SHP77 (cell line): ENCODE results near the gene LOX.

ENCODE experiments used
- DNase-seq, 2 experiments: peaks; one replicate each; lab custom pipeline; 2025; lab: John Stamatoyannopoulos, UW

LOX gene, protein sequence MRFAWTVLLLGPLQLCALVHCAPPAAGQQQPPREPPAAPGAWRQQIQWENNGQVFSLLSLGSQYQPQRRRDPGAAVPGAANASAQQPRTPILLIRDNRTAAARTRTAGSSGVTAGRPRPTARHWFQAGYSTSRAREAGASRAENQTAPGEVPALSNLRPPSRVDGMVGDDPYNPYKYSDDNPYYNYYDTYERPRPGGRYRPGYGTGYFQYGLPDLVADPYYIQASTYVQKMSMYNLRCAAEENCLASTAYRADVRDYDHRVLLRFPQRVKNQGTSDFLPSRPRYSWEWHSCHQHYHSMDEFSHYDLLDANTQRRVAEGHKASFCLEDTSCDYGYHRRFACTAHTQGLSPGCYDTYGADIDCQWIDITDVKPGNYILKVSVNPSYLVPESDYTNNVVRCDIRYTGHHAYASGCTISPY

GRCh38 chr5:122078116-122079110, at the start of gene LOX:
LOX (minus strand) TSS chr5:122078259; CDS start chr5:122077985, 274 bp downstream.
- DNase-seq, result peak; percentile 42 to 55

DNA sequence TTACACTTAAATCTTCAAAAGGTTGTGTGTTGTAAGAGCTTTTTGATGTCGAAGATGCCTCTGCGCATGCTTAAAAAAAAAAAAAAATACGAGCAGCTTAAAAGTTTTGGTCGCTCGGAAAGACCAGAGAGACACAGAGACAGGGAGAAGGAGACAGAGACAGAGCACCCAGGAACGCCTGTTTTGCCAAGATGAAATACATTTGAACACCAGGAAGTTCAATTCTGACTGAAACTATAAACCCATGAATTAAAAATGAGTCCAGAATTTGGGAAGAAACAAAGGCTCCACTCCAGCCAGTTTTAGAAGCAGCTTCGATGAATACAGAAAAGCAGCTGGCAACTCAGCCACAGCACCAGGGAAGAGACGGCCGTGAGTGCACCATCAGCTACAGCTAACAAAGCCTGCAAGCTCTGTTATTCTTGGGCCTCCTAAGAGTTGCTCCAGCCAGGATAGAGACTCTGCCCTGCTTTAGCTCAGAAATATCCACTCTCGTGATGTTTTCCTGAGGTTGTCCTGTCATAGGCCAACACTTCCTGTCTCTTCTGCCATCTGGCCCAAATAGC, 48.8 kb upstream of the LOX start:
- no peak for DNase-seq

DNA sequence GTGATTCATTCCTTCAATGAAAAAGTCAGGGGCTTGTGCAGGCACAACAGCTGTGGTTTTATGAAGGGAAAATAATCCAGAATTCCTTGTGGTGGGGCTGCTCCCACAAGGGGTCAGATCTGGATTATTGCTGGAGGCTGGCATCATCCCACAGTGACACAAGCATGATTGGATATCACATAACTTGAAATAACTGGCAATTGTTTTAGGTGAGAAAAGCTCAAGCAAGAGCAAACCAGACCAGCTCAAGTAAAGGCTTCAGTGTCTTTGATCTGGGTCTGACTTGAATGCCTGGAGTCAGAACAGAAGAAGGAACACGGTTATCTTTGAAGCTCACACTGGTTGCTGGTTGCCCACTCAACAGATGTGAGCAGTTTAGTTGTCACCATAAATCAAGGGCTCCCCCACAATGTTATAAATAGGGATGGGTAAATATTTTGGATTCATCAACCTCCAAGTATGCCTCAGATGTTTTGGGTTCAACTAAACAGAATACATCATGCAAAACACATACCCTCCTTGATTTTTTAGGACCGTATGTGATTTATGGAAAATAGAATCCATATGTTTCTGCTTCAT, 48.2 kb upstream of the LOX start:
- no peak for DNase-seq

DNA sequence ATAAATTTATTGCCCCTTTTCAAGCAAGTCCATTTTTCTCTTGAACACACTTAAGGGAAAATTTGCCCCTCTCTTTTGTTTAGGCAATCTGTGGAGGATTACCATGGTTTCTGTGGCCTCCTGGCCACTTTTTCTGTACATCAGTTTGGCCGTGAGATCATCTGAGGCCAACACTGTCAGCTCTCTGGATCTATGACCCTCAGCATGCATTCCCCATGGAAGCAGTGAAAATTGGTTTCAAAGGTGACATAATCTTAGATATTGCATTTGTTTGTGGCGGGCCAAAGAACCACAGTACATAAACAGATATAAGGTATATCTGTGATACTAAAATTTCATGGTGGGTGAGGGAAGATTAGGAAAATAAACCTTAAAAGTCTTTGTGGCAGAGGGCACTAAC, 46.7 kb upstream of the LOX start:
- DNase-seq, result no peak

GRCh38 chr5:122121479-122122465, 43.7 kb upstream of the LOX start:
- peak in 1 of 2 experiments; percentile 20 for DNase-seq

DNA sequence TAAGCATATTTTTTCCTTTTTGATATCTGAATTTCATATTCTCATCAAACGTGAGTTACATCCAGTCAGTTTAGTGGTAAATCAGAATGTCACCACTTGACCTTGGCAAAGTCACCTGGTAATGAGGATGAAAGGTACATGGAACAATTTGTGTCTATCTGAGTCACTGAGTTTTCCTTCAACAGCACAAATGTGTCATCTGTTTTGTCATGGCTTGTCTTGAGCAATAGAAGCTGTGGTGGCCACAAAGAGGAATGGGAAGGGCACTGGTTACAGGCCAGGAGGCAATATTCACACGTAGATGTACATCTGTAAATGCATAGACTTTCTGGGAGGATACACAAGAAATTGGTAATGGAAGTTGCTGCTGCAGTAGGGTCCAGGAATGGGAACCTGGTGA, 42.9 kb upstream of the LOX start:
- no peak for DNase-seq

DNA sequence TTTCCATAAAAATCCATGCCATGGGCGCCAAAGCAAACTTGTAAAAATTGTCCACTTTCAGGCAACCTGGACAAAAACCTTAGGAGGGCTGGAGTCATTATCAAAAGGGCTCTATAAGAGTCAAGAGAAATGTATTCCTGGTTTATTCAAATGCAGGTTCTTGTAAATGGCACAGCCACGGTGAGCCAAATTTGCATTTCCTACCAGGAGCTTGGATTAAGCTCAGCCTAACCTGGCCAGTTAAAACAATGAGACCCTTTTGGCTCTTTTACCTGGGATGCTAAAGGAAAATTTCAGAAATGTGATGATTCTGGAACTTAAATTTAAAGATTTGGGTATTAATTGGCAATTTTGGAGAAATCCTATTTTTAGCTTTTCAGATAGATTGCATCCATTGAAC, 42.4 kb upstream of the LOX start:
- DNase-seq, result no peak

DNA sequence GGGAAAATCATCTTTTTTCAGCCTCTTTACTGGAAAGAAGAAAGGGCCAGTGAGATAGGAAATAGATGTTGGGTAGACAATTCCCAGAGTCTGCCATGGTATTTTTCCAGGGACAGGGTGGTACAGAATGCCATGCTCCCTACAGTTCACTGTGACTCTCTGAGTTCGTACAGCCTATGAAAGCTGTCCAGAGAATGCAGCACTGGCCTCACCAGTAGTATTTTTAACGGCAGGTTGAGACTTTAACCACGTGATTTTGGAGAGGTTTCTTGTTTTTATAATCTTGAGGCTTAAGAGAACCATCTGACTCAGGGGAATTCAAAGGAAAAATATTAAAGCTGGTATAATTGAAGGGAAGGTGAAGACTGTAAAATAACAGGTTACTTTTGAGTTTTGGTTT, 41.1 kb upstream of the LOX start:
- DNase-seq, result no peak

DNA sequence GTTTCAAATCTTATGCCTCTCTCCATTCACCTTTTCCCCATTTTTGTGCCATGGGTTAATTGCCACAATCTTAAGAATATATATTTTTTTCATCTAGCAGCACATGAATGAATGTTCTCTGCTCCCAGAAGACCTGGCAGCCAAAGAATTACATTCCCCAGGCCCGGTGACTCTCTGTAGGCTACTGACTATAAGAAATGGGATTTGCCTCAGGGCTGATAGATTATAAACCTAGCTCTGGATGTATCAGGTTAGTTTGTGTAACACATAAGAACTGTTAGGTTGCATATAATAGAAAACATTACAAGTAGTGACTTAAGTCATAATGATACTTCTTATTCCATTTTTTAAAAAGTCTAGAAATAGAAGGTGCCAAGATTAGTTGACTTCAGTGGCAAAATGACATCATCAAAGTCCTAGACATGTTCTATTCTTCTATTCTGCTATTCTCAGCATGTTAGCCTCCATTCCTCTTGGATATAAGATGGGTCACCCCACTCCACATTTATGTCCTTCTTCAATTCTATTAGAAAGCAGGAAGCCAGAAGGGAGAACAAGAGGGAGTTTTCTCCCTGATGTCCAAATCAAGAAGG, 40.4 kb upstream of the LOX start:
- no peak for DNase-seq

GRCh38 chr5:122114501-122114900, 36.4 kb upstream of the LOX start:
- no peak for DNase-seq

DNA sequence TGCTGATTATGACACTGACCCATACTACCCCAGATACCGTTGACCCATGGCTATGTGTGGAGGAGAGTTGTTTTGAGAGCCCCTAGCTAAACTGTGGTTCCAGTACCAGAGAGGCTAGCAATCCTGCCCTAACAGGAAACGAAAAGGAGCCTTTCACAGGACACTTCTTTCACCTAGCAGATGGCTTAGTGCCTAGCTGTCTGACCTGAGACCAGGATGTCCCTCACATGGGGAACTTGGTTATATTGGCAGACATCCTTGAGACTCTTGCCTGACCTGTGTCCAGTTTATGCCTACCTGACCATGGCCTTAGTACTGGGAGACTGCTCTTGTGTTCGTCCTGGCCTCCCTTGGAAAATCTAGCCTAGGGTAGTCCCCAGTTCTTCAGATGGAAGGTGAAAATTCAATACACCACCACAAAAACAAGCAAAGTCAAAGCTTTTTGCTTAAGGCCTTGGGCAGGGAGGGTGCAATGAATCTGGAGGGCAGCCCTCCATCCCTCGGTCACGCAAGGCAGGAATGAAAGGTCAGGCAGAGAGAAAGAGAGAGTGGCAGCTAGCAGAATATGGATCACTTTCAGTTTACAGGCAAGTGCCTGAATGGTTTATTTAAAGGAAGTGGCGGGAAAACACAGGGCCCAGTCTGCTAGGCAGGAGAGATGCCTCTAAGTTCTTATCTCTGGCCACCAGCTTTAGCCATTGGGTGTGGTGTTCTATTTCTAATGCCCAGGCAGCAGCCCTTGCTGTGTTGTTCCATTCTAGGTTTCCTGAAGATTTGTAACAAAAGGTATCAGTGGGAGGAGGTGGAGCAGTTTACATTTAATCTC, 34.9 kb upstream of the LOX start:
- DNase-seq, result no peak

DNA sequence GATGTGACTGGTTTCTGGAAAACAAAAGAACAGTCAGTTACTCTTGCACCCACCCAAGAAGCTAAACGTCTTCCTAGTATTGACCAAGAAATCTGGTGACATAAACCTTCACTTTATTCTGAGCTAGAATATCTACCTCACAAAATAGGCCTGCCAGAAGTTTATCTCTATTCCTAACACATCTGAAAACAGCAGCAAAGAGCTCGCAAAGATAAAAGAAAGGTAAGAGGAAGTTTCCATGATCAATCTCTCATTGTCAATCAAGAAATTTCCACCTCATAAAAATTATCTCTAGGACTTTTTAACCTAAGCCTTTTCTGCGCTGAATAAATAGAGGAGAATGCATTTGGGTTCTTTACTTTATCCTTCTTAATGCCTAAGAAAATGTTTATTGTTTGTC, 34.0 kb upstream of the LOX start:
- DNase-seq, result no peak

- peak in 1 of 2 experiments; percentile 5 for DNase-seq
Observed at GRCh38 chr5:122111460-122111859, 33.4 kb upstream of the LOX start.

GRCh38 chr5:122110987-122111386, 32.9 kb upstream of the LOX start:
- DNase-seq, result no peak

DNA sequence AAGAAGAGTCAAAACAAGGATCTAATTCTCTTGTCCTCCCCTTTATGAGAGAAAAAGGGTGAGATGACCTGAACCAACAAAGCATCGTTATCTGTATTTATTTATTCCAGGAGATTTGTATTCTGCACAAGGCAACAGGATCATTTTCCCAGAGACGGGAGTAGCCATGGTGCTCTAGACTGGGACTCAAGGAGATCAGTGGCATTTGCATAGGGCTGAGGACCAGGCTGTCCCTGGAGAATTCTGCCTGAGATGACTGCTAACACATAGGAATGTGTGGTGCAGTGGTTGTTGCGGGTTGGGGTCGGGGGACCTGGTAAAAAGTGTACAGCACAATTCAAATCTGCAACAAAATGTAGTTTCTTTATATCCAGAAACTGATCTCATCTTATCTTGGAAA, 29.0 kb upstream of the LOX start:
- DNase-seq, result no peak

DNA sequence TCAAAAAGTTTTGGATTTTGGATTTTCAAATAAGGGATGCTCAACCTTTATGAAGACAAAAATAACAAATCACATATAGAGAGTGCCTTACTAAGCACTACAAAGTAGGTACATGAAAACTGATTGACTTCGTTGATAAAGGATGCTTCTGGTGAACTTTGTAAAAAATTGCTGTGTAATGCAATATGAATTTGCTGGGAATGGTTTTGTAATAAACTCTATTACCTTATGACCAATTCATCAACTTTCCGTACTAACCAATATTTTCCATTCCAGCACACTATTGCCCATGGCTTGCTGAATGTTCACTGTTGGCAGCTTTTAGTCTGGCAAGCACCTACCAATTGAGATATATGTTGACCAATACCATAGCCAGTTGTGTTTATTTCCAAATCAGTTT, 27.9 kb upstream of the LOX start:
- DNase-seq, result no peak

DNA sequence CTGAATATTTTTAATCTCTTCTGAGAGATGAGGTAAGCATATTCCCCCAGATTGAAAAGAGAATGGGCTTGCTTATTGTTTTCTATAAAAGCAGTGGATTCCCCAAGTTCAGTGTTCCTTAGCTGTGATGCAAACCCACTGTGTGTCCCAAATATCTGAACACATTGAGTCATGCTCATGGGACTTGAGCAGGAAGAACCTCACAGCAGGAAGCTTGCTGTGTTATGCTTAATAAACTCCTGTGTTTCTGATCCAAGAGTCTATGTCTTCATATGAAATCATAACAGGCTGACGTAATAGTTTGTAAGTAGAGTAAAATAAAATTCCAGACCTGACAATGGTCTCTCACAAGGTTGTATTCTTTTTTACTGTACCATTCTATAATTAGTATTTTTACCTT, 24.8 kb upstream of the LOX start:
- DNase-seq, result no peak

DNA sequence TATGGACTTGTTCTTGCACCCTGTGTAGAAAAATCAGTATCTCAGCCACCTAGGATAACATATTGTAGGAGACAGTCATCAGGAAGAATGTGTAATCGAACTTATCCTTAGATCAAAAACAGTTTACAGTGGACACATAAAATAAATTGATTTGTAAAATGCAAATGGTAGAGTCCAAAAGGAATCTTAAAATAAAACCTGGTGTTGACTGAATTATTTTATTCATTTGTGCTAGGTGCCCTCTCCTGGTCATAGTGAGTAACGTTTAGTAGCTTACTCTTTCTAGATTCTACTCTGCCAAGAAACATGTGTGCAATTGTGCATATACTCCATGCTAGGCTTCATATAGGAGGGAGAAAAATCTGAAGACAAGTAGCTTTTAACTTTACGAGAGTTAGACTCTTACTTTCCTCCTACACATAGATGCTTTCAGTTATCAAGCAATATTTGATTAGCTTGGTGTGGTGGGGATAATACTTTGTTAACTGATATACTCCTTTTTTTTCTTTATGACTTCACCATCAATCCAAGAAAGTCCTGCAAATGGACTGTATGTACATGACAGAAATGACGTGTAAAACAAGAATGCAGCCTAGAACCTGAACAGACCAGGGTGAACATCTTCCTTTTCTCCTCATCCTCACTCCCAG, 23.7 kb upstream of the LOX start:
- DNase-seq, result peak; percentile 20 to 53
